BLaER1 treated with 17β-estradiol and CSF1 and Interleukin-3, amounts not matched to agents 10 nM and 100 nM (cell line): ENCODE results near the gene ABCB11.
"Not testable (repeated sequence)": the region's sequence is repeated elsewhere in the genome, so short reads cannot be mapped to it uniquely, and the experiment has no call there.

Source experiments
- H3K27ac ChIP-seq, 11 experiments: shearing (Covaris generic); formaldehyde crosslinking; 2 replicates each; pipeline ENCODE4 v1.8.1; 2022
- H3K27me3 ChIP-seq, 11 experiments: shearing (Covaris generic); formaldehyde crosslinking; 2 replicates each; pipeline ENCODE4 v1.8.1; 2022
- H3K36me3 ChIP-seq, 11 experiments: shearing (Covaris generic); formaldehyde crosslinking; 2 replicates each; pipeline ENCODE4 v1.8.1; 2022
- H3K4me1 ChIP-seq, 10 experiments: shearing (Covaris generic); formaldehyde crosslinking; 2 replicates each; pipeline ENCODE4 v1.8.1; 2022
- H3K4me2 ChIP-seq, 11 experiments: shearing (Covaris generic); formaldehyde crosslinking; 2 replicates each; pipeline ENCODE4 v1.8.1; 2022
- H3K4me3 ChIP-seq, 10 experiments: shearing (Covaris generic); formaldehyde crosslinking; 2 replicates each; pipeline ENCODE4 v1.8.1; 2022
- H3K9ac ChIP-seq, 11 experiments: shearing (Covaris generic); formaldehyde crosslinking; 2 replicates each; pipeline ENCODE4 v1.8.1; 2022
- H3K9me3 ChIP-seq, 11 experiments: shearing (Covaris generic); formaldehyde crosslinking; replicated peaks in 1 of 11; 2 replicates each; pipeline ENCODE4 v1.8.1; 2022
- H4K20me1 ChIP-seq, 11 experiments: shearing (Covaris generic); formaldehyde crosslinking; 2 replicates each; pipeline ENCODE4 v1.8.1; 2022
- Cebpa-rat ChIP-seq, 11 experiments: shearing (Covaris generic); IDR thresholded peaks; 2 replicates each; pipeline ENCODE4 v1.8.1; 2022

ABCB11 gene

DNA sequence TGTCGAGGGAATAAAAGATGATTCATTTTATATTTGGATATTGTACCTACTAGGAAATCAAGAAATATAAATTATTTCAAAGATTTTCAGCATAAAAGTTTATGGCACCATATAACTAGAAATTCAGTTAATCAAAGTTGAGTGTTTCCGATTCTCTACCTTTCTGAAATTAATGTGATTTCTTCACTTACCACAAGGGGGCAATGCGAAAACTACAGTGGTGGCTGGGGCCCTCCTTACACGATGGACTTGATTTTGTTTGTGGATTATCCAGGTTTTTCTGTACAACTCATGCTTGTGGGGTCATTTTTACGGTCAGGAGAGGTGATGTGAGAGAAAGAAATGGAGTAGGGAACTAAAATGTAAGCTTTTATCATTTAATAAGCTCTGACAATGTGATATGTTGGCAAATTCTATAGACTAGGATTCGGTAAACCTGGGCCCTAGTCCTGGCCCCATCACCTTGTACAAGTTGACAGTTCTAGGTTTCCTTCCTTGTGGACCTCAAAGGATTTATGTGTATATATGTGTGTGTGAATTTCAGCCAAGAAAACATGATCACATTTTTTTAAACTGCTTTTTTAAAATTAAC, 82.4 kb downstream of the ABCB11 start:
- no peaks in the 10 kb centered on the region for H3K4me1 ChIP-seq
- no peak overlapping the region for H3K9ac ChIP-seq
- no peaks in the 10 kb centered on the region for H3K27me3 ChIP-seq
- H3K9me3 ChIP-seq: peaks cover 9 to 28% (median 22%) of the 10 kb centered on the region in 11 experiments; a peak in 19 of 22 replicates
- H3K27ac ChIP-seq: no peak overlapping the region
- H3K36me3 ChIP-seq: no peaks in the 10 kb centered on the region
- no peak overlapping the region for H3K4me2 ChIP-seq
- H3K4me3 ChIP-seq: no peak overlapping the region
- TF ChIP-seq Cebpa-rat (IDR thresholded peaks at IDR 0.05): no peak
- H4K20me1 ChIP-seq: no peaks in the 10 kb centered on the region

DNA sequence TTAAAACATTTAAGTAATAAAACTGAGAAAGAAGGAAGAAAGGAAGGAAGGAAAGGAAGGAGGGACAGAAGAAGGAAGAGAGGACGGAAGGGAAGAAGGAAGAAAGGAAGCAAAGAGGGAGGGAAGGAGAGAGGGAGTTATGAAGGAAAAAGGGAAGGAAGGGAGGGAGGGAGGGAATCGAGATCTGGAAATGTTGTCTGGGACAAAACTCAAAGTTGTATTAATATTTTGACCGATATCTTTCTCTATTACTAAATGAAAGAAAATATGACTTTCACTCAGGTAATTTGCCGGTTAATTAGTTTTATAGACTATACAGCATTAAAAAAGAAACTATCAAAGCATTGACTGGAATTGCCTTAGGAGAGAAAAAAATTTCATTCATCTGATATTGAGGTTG, 85.6 kb downstream of the ABCB11 start:
- H3K4me1 ChIP-seq: no peaks in the 10 kb centered on the region
- no peaks in the 10 kb centered on the region for H3K36me3 ChIP-seq
- H3K9ac ChIP-seq: no peak overlapping the region
- no peak overlapping the region for H3K27ac ChIP-seq
- H4K20me1 ChIP-seq: no peaks in the 10 kb centered on the region
- no peak overlapping the region for H3K4me2 ChIP-seq
- H3K4me3 ChIP-seq: no peak overlapping the region
- no peak for TF ChIP-seq Cebpa-rat (IDR thresholded peaks at IDR 0.05)
- no peaks in the 10 kb centered on the region for H3K27me3 ChIP-seq
- H3K9me3 ChIP-seq: peaks cover 7 to 10% (median 9%) of the 10 kb centered on the region in 11 experiments; a peak in 19 of 22 replicates

DNA sequence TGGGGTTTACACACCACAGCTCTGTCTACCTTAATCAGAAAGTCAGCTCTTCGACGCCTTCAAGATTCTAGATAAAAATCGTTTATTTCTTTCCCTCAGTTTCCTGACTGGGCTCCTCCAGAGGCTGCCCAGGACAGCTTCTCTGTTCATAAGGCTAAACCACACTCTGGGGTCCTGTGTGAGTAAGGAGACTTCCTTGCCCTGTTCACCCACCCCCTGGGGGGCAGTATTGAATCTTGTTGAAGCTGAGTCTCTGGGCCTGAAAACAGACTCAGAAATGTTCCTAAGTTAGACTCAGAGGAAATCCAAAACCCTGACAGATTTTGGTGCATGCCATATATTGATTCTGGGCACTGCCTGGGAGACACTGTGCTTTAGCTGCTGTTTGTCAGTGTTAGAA, 87.1 kb downstream of the ABCB11 start:
- no peak for TF ChIP-seq Cebpa-rat (IDR thresholded peaks at IDR 0.05)
- Histone ChIP-seq H3K4me1 (no peaks in the 10 kb centered on the region), H4K20me1 (no peaks in the 10 kb centered on the region), H3K36me3 (no peaks in the 10 kb centered on the region), H3K4me2 (no peak overlapping the region), H3K27me3 (no peaks in the 10 kb centered on the region), H3K9me3 (peaks cover 0 to 3% (median under 1%) of the 10 kb centered on the region in 11 experiments; a peak in 12 of 22 replicates), H3K4me3 (no peak overlapping the region), H3K27ac (no peak overlapping the region), H3K9ac (no peak overlapping the region)

- no peaks in the 10 kb centered on the region for H3K27me3 ChIP-seq
- H3K4me1 ChIP-seq: no peaks in the 10 kb centered on the region
- no peak overlapping the region for H3K4me2 ChIP-seq
- no peaks in the 10 kb centered on the region for H3K9me3 ChIP-seq
- TF ChIP-seq Cebpa-rat (IDR thresholded peaks at IDR 0.05): no peak
- no peaks in the 10 kb centered on the region for H3K36me3 ChIP-seq
- no peak overlapping the region for H3K9ac ChIP-seq
- no peak overlapping the region for H3K27ac ChIP-seq
- no peaks in the 10 kb centered on the region for H4K20me1 ChIP-seq
- H3K4me3 ChIP-seq: no peak overlapping the region
Observed at GRCh38 chr2:168941297-168941696, 89.8 kb downstream of the ABCB11 start.

DNA sequence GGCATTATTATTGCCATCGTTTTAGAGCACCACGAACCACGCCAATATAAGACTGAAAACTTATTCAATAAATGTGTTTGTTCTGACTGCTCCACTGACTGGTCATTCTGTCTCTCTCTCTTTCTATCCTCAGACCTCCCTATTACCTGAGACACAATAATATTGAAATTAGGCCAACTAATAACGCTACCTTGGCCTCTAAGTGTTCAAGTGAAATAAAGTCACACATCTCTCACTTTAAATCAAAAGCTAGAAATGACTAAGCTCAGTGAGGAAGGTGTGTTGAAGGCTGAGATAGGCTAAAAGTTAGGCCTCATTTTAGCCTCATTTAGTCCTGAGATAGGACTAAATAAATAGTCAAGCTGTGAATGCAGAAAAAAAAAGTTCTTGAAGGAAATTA, 91.2 kb downstream of the ABCB11 start:
- Histone ChIP-seq H3K9ac (no peak overlapping the region), H4K20me1 (no peaks in the 10 kb centered on the region), H3K9me3 (no peaks in the 10 kb centered on the region), H3K4me2 (no peak overlapping the region), H3K4me1 (no peaks in the 10 kb centered on the region), H3K27me3 (no peaks in the 10 kb centered on the region), H3K27ac (no peak overlapping the region), H3K4me3 (no peak overlapping the region), H3K36me3 (no peaks in the 10 kb centered on the region)
- no peak for TF ChIP-seq Cebpa-rat (IDR thresholded peaks at IDR 0.05)

GRCh38 chr2:168939061-168939460, 92.1 kb downstream of the ABCB11 start:
- Histone ChIP-seq H3K4me1 (no peaks in the 10 kb centered on the region), H3K9me3 (no peaks in the 10 kb centered on the region), H3K36me3 (no peaks in the 10 kb centered on the region), H3K27ac (no peak overlapping the region), H3K9ac (no peak overlapping the region), H3K27me3 (no peaks in the 10 kb centered on the region), H3K4me2 (no peak overlapping the region), H3K4me3 (no peak overlapping the region), H4K20me1 (no peaks in the 10 kb centered on the region)
- TF ChIP-seq Cebpa-rat (IDR thresholded peaks at IDR 0.05): no peak

DNA sequence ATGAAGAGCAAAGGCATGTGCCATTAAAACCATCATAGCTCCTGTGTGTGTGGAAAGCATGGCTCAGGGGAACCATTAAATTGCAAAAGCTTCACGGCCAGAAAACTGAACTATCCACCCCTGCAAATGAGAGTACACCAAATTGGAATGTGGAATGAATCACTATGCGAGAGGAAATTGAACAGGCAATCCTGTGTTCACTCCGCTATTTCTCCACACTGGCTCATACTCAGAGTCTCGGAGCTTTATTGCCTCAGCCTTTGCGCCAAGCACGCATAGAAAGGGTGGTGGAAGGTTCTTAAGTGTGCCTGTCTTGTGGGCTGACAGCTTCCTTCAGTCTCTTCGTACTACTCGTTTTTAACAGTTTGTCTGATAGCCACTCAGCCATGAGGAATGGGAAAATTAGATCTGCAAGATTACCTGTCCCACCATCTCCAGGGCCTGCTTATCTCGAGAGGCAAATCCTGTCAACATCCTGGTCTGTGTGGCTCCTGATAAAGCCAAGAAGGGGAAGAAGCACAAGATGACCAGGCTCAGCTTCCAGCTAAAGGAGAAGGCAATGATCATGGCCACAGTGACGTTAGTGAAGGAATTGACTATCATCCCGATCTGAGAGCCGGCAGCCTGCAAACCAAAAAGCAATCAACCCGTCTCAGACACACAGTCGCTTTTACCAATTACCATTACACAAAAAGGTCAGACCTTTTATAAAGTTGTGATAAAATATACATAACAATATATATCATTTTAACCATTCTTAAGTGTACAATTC, 95.1 kb downstream of the ABCB11 start:
- Histone ChIP-seq H3K9me3 (peaks cover 0 to 5% (median 0%) of the 10 kb centered on the region in 11 experiments; a peak in 1 of 22 replicates), H3K4me3 (no peak overlapping the region), H3K27ac (no peak overlapping the region), H3K36me3 (no peaks in the 10 kb centered on the region), H4K20me1 (no peaks in the 10 kb centered on the region), H3K9ac (no peak overlapping the region), H3K4me1 (no peaks in the 10 kb centered on the region), H3K27me3 (no peaks in the 10 kb centered on the region), H3K4me2 (no peak overlapping the region)
- TF ChIP-seq Cebpa-rat (IDR thresholded peaks at IDR 0.05): no peak

- Histone ChIP-seq H3K4me1 (peaks cover 0 to 10% (median 2%) of the 10 kb centered on the region in 10 experiments; a peak in 10 of 20 replicates), H4K20me1 (no peaks in the 10 kb centered on the region), H3K36me3 (no peaks in the 10 kb centered on the region), H3K27ac (no peak overlapping the region), H3K9ac (no peak overlapping the region), H3K9me3 (peaks cover 0 to 5% (median 0%) of the 10 kb centered on the region in 11 experiments; a peak in 1 of 22 replicates), H3K27me3 (no peaks in the 10 kb centered on the region), H3K4me2 (no peak overlapping the region), H3K4me3 (no peak overlapping the region)
- TF ChIP-seq Cebpa-rat (IDR thresholded peaks at IDR 0.05): no peak
Observed at GRCh38 chr2:168934826-168935225, 96.3 kb downstream of the ABCB11 start.

DNA sequence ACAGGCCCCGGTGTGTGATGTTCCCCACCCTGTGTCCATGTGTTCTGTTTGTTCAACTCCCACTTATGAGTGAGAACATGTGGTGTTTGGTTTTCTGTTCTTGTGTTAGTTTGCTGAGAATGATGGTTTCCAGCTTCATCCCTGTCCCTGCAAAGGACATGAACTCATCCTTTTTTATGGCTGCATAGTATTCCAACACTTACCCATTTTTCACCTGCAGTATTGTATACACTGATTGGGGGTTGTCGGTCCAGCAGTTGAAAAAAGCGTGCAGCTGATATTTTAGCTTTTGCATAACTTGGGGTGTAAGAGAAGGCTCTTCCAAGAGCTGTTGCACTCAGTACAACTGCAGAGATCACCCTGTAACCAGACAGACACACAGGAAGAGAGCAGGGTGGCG, 99.0 kb downstream of the ABCB11 start:
- H3K4me3 ChIP-seq, H3K27ac ChIP-seq, H3K9ac ChIP-seq, H3K36me3 ChIP-seq, H4K20me1 ChIP-seq, H3K4me2 ChIP-seq, H3K9me3 ChIP-seq, H3K27me3 ChIP-seq: not testable (repeated sequence)
- H3K4me1 ChIP-seq: peaks cover 0 to 25% (median 11%) of the 10 kb centered on the region in 10 experiments; a peak in 10 of 20 replicates

DNA sequence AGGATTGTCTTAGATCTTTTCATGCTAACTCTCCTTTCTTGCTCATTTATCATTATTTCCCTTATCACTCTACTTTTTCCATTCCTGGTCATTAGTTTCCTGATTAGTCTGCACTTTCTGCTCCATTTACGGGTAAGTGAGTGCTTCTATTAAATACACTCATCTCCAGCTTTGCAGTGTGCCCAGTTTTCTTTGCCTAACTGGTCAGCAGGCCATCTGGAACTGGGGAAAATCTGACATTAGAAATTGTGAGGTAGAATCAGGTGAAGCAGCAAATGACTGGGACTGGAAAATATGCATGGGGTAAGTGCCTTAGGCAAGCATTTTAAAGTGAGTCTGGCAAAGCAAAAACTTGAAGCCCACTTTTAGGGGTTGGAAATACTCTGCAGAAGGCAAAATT, 100.9 kb downstream of the ABCB11 start:
- Histone ChIP-seq H3K4me2 (peak overlapping the region in 6 of 11 experiments; percentile 23 to 72 (median 46); a peak in 9 of 22 replicates), H3K9me3 (peaks cover 0 to 5% (median 0%) of the 10 kb centered on the region in 11 experiments; a peak in 1 of 22 replicates), H3K27me3 (no peaks in the 10 kb centered on the region), H3K27ac (no peak overlapping the region), H3K36me3 (no peaks in the 10 kb centered on the region), H4K20me1 (no peaks in the 10 kb centered on the region), H3K9ac (no peak overlapping the region), H3K4me1 (peaks cover 0 to 25% (median 11%) of the 10 kb centered on the region in 10 experiments; a peak in 10 of 20 replicates), H3K4me3 (no peak overlapping the region)
- no peak for TF ChIP-seq Cebpa-rat (IDR thresholded peaks at IDR 0.05)
